Activated naive CD4-positive, alpha-beta T cell (primary cell): ENCODE results near the gene ITPR1.
"Not testable (repeated sequence)": the region's sequence is repeated elsewhere in the genome, so short reads cannot be mapped to it uniquely, and the experiment has no call there.

ENCODE experiments used
- DNase-seq, 4 experiments: peaks; one replicate each; lab custom pipeline; 2025; lab: John Stamatoyannopoulos, UW

ITPR1 gene

DNA sequence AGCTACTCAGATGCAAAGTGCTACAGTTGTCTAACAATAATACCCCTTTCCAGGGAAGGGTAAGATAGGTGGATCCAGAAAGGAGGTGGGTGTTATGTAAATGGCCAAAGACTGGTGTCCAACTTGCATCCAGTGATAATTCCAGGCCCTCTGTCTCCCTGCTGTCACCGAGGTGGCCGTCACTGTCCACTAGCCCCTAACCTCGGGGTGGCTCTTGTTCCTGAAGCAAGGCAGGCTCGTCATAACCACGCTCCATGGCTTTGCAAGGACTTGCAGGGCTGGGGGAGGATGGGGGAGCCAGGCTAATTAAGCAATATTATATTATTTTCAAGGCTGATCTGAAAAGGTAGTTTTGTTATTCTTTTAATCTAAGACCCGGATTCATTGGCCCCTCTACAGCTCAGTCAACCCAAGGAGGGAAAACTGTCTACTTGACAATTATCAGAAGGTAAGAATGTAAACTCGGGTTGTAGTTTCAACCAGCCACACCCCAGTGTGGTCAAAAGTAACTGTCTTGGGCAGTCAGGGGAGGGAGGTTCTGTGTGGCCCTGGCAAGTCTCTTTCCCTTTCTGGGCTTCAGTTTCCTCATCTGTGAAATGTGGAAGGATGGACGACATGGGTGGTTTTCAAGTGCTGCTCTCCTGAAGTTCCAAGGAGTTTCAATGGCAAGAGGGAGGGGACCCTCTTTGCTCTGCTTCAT lies 266.0 kb downstream of the ITPR1 start:
- DNase-seq: no peak

DNA sequence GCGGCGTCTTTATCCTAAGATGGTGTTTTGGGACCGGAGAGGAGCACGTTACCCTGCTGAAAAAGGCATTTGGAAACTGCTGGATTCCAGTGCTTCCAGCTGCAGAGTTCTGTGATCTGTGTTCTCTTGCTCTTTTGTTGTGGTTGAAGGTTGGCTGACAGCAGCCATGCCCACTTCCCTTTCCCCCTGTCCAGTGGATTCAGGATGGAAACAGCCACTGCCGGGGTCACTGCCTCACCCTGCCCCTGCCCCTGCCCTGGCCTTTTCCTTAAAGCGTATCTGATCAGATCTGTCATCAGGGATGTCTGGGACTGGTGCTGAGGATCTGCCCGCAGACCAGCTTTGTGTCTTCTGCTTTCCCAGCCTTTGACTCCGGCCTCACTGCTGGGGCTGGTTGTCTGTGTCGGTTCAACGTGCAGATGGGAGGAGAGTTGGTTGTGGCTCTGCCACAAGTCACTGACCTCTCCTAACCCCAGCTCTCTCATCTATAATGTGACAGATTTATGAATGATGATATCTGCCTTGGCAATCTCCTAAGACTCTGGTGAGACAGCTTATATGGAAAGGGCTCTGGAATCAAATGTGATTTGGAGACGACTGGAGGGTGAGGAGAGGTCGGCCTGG lies 266.7 kb downstream of the ITPR1 start:
- DNase-seq: no peak

DNA sequence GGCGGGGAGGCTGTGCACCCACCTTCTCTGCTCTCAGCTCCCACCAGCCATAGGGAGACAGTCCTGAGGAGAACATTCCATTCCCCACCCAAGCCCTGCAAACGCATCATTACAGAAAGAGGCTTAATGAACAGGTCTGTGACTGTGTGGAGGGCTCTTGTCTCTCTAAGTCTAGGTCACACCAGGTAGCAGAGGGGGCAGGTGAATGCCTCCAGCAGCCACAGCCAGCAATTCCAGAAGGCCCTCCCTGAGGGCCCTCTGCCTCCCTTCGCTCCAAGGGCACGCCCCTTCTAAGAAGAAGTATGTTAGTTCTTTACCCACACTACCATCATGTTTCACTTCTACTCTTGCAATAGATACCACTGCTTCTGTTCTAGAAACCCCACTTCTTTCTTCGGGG lies 268.6 kb downstream of the ITPR1 start:
- DNase-seq: no peak

DNA sequence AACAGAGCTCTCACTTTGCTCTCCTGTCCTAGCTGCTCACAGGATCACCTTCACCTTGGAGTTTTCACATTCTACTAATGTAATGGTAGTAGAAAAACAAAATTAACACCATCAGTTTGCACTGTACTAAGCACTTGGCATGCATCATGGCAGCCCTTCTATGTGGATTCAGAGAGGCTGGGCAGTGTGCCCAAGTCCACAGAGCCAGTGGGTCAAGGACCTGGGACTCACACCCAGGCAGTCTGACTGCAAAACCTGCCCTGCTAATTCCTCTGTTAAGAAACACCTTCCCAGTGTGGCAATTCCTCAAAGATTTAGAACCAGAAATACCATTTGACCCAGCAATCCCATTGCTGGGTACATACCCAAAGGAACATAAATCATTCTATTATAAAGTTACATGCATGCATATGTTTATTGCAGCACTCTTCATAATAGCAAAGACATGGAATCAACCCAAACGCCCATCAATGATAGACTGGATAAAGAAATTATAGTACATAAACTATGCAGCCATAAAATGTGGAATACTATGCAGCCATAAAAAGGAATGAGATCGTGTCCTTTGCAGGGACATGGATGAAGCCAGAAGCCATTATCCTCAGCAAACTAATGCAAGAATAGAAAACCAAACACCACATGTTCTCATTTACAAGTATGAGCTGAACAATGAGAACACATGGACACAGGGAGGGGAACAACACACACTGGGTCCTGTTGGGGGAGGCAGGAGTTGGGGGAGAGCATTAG lies 269.5 kb downstream of the ITPR1 start:
- not testable (repeated sequence) for DNase-seq

DNA sequence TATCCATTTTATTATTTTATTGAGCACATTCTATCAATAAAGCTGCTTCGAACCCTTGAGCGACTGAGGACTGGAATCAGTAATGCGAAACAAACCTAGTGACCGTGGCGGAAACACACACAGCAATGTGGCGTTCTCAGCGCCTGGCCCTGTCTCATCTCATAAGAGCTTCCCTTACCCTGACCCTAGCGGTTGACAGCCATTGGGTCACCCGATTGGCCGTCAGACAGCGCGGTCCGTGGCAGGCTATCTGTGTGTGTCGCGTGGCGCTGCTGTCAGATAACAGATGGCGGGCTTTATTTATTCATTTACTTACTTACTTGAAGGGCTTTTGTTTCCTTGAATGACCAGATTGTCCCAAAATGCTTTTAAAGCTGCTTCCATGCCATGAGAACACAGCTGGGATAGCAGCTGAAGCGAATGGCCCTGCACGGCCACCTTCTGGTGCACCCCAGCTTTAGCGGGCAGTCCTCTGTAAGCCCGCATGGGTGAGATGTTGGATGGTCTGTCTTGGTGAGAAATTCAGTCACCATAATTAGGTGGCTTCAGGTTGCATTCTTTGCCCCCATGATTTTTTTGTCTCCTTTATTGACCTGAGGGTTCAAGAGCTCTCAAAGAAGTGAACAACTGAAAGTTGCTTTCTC lies 270.6 kb downstream of the ITPR1 start:
- no peak for DNase-seq

DNA sequence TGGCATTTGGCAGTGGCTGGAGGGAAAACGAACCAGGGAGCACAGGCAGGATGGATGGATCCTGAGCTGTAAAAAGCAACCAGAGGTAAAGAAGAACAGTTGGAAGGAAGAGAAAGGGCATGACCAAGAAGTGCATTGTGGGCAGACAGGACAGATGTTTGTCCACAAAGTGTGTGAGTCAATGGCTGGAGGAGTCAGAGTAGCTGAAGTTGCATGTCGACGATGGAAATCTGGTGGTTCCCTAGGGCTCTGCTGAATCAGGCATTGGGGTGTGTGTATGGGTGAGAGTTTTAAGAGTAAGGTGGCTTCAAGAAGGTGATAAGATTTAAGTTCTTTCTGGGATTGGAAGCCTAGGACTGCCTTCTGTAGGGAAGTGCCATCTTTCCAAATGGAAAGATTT lies 272.1 kb downstream of the ITPR1 start:
- DNase-seq: no peak

DNA sequence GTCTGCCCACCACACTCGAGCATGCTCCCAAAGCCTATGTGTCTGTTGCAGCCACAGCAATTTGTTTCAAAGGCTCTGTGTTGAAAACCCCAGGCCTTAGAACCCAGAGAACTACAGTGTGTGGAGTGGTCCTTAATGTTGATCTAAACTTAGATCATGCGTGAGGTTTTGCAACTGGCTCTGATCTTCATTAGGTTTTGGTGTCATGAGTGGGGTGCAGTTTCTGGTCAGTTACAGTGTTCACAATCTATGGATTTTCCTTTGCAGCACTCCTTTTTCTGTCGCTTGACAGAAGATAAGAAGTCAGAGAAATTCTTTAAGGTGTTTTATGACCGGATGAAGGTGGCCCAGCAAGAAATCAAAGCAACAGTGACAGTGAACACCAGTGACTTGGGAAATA lies 273.1 kb downstream of the ITPR1 start:
- no peak for DNase-seq

DNA sequence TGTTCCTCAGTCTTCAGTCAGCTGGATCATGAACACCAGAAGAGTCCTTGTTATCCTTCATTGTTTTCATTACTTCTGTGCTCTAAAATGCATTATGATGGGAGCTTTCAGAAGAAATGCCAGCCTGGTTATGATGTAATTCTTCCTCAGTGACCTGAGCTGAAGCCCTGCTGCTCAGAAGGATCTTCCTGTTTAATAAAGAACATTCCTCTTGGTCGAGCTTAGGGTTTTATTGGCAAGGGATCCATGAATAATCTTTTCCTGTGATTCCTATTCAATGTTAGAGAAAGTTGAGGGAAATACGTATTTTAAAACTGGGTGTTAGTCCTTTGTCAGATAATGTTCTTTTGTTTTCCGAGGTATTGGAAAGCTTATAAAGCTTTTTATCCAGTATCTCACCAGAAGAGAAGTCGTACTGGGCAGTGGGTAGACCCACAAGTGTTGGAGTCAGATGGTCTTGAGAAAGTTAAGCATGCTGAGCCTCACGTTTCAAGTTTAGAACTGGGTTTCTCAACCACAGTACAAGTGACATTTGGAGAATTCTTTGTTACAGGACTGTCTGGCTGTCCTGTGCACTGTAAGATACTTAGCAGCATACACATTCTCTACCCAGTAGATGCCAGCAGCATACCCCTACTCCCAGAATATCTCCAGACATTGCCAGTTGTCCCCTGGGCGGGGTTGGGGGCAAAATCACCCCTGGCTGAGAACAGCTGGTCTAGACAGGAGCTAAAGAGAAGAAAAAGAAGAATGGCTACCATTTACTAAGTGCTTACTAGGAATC lies 273.8 kb downstream of the ITPR1 start:
- no peak for DNase-seq

DNA sequence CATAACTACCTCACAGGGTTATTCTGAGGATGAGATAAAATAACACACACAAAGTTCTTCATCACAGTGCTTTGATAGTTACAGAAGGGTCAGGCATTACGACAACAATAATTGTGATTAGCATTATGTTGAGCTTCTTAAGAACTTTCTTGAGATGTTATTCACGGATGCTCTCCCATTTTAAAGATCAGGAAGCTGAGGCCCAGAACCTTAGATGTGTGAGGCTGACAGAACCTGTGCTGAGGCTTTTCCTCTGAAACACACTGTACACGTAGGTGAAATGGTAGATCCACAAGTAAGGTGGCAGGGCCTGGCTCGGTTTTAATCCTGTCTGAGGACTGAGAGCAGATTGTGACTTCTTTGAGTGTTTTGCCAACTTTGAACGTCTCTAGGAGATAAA lies 274.9 kb downstream of the ITPR1 start:
- DNase-seq: no peak

DNA sequence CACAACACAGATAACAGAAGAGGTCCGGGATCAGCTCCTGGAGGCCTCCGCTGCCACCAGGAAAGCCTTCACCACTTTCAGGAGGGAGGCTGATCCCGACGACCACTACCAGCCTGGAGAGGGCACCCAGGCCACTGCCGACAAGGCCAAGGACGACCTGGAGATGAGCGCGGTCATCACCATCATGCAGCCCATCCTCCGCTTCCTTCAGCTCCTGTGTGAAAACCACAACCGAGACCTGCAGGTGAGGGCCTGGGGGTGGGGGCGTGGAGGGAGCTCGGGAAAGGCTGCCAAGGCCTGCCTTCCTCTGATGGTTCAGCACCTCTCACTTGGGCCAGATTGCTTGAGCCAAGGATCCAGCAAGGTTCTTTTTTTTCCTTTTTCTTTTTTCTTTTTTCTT lies 275.4 kb downstream of the ITPR1 start:
- no peak for DNase-seq

DNA sequence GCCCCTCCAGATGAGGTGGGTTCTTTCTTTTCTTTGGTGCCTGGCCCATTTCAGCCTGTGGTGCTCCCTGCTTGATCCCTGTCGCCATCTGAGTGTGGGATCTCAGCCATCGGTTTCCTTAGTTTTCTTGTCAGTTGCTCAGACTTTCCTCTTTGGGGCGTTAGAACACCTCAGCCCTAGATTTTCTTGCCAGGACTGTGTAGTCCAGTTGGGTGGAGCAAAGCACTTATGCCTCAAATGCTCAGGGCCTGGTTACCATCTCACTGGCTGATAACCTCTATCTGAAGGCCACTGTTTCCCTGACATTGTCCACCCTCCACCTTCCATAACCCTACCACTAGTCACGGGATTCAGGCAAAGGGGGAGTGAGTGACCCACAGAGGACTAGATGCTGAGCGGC lies 277.4 kb downstream of the ITPR1 start:
- no peak for DNase-seq

DNA sequence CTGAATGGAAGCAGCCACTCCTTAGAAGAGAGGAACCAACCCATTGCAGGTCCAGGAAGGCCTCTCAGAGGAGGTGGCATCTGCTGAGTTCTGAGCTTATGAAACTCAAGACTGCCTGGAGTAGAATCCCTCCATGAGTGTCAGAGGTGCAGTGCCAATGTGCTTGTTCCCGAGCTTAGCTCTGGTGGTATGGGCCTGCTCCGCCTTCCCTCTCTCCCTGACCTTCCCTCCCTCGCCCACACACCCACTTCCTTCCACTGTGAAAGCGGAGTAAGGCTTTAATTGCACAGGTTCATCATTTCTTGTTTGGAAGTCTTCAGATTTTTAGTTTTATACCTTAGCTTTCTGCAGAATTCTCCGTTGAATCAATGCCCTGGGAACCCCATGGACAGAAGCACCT lies 278.1 kb downstream of the ITPR1 start:
- no peak for DNase-seq

DNA sequence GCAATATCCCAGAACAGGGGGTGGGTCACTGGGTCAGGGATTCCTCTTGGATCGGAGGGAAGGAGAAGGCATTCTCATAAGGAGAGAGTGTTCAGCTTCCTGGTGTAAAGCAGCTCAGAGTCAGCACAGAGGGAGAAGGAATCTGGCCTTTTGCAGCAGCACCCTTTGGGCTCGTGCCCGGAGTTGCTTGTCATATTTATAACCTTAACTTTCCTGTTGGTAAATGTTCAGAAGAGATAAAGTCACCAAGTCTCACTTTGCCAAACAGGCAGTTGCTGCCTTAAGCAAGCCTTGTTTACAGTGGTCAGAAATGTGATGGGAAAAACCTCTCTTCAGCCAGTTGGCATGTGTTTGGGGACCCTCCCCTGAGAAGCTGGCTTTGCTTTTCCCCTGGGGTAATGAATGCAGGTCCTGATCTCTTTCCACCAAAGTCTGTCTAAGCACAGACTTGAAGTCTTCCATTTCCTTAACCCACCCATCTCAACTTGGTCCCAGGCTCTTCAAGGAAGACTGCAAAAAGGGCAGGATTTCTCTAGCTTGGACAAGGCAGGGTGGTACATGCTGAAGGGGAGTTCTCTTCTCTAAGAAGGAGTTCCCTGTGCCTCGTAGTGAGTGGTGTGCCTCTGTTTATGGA lies 279.1 kb downstream of the ITPR1 start:
- DNase-seq: no peak

DNA sequence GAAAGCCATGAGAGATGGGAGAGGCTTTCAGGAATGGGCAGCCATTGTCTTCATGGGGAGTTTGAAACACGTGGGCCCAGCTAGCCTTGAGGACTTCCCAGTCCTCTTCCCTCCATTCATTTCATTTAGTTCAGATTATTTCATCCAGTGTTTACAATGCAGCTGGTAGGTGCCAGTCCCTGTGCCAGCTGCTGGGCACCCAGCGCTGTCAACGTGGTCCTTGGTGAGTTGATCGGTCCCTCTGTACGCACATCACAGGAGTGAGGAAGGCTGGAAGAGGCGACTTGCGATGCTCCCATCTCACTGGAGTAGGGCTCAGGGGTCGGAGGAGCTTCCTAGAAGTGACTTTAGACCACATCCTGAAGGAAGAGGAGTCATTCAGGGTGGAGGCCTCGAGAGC lies 279.7 kb downstream of the ITPR1 start:
- no peak for DNase-seq

DNA sequence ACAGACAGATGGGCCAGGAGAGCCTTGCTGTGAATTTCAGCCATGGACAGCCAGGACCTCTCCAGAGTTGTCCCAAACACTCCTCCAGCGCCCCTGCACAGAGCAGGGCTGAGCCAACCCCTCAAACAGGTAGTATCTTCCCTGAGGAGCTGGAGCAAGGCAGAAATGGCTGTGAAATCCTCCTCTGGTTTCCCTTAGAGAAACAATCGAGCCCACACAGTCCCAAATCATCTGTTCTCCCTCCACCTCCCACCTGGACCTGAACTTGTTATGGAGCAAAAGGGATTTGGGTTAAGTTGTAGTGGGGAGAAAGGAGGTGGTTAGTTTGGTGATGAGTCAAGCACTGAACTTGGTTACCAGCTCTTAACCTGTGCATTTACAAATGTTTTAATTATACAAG lies 280.4 kb downstream of the ITPR1 start:
- no peak for DNase-seq

DNA sequence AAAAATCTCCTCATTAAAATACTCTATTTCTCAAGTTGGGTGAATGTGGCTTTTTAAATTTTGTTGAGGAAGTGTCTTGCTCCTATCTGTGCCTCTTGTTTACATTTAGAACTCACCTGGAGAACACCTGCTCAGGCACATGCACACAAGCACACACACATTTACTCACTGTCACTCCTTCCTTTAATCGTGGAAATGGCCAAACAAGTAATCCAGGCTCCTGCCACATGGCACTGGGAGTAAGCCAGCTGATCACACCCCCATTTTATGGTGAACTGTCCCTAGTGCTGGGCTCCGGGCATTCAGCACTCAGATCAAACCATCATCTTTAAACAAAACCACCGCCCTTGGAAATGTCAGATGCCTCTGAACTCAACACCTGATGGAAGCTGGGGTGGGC lies 281.4 kb downstream of the ITPR1 start:
- no peak for DNase-seq

DNA sequence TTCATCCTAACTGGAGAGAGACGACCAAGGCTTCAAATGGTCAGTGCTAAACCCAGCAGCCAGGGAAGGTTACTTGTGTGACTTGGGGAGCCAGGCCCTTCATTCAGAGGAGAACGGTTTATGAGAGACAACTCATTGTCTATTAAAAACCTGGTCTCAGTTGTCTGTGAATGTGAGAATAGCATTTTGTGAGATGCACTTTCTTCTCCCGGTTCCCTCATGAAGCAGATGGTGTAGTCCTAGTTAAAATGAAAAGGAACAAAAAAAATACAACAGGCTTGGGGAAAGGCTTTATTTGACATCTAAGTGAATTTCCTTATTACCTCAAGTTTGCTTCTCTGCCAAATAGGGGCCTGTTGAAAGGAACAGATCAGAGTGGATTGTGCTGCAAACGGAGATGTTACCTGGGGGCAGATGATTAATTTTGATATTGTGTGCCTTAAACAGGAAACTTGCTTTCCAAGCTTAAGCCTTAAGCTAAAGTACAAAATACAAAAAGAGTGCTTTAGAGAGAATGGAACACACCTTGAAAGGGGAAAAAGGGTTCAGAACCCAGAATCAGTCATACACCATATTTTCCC lies 283.3 kb downstream of the ITPR1 start:
- DNase-seq: no peak

DNA sequence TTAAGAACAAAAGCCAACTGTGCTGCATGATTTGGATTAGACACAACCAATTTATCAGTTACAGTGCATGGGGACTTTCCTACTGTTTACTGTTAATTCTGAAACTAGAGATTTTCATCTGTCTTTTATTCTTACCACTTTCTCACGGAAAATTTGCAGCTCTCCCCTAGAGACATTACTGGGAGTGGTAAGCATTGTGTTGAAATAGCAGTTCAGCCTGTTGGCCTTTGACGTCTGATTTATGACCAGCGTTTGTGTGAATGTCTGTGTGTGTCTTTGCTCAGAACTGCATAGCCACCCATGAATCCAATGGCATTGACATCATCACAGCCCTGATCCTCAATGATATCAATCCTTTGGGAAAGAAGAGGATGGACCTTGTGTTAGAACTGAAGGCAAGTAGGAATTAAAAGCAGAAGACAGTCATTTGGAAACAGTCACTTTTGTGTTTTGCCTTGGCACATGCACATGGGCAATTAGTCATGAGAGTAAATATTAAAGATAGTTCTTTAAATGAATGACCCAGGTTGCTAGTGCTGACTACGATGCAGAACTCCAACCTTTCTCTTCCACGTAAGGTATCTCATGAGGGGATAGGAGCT lies 283.9 kb downstream of the ITPR1 start:
- DNase-seq: no peak

DNA sequence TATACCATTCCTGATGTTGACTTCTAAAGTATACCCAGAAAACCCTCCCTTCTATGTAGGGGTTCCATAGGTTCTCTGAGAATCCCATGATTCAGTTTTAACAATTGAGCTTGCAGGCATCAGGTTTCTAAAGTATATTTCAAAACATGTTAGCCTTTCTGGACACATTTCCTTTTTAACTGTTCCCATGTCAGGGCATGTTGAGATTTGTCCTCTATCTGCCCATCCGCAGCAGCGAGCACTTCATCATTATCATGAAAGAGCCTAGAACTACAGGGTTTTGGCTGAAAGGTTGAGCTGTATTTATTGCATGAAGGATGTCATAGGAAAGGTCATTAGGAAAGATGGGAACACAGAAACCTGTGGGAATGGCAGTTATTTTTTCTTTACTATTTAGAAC lies 285.0 kb downstream of the ITPR1 start:
- DNase-seq: no peak

DNA sequence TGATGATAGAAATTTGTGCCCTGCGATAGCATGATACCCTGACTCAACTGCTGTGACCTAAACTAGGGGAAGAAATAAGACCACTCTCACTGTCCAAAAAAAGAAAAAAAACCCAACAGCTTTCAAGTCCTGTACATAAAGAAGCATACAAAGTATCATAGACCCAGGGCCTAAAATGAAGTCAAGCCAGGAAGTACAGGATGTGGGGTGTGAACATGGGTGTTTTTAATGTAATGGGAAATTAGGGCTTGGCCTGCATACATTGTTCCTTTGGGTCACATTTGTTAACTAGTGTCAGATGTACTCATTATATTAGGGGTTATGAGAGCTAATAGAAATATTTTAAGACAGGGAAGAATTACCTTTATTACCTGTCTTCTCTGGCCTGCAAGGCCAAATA lies 285.6 kb downstream of the ITPR1 start:
- DNase-seq: no peak

DNA sequence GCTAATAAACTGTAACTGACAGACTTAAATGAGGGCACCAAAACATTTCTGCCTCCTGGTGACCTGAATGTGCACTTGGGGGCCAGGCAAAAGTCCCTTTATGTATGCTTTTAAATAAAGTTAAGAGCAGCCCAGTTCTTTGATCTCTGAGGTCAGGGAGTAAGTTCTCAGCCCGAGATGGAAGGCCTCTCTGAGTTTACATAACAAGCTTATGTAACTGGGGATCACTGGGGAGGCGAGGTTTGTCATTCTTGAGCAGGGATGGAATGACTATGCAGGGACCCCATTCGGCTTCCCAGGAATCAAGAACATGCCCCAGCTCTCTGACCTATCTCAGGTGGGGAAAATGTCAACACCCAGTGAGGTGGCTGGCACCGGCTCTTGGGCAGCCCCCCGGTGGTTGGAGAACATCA lies 287.4 kb downstream of the ITPR1 start:
- DNase-seq: no peak
